HepG2 (cell line): ENCODE measurements around the gene GRM4. TPM values are rescaled to one million over a fixed set of nuclear protein-coding genes. Genes with fewer than 3 reads are reported as not detected.

Experiments used
- ATF7 ChIP-seq, 2 experiments: fragments of 450-650 bp in 1 of 2; sonication (generic) in 1 of 2; formaldehyde crosslinking in 1 of 2; IDR thresholded peaks; 2 replicates each; pipeline versions ENCODE4 v1.4.0 to v1.6.1; 2016 to 2020; ENCODE audit warnings: antibody characterized with exemption in 1 of 2, mild to moderate bottlenecking in 1 of 2, missing genetic modification reagents in 1 of 2
- ELF4 ChIP-seq: sonication (generic); formaldehyde crosslinking; IDR thresholded peaks from 2 replicates; pipeline ENCODE4 v1.5.0; 2020; ENCODE audit warnings: missing genetic modification reagents, mild to moderate bottlenecking, moderate library complexity, borderline replicate concordance
- FOXK2 ChIP-seq: fragments of 450-650 bp; IDR thresholded peaks from 2 replicates; pipeline ENCODE4 v1.6.1; 2016
- HNRNPL ChIP-seq: fragments of 200-400 bp; formaldehyde crosslinking; IDR thresholded peaks from 2 replicates; pipeline ENCODE4 v1.6.1; 2017; ENCODE audit warnings: mild to moderate bottlenecking, low read depth, low read length
- HOXA7 ChIP-seq: sonication (generic); formaldehyde crosslinking; IDR thresholded peaks from 2 replicates; pipeline ENCODE4 v1.8.1; 2022; ENCODE audit warnings: mild to moderate bottlenecking, missing genetic modification reagents, moderate library complexity
- PHB2 ChIP-seq: fragments of 450-650 bp; IDR thresholded peaks from 2 replicates; pipeline ENCODE4 v1.6.1; 2018; ENCODE audit not compliant: partially characterized antibody
- TAF15 ChIP-seq: fragments of 200-400 bp; formaldehyde crosslinking; IDR thresholded peaks from one replicate; pipeline ENCODE4 v1.6.1; 2018; ENCODE audit warnings: mild to moderate bottlenecking, low read depth, low read length; ENCODE audit not compliant: poor library complexity, severe bottlenecking
- TRIM24 ChIP-seq: sonication (generic); formaldehyde crosslinking; IDR thresholded peaks from 2 replicates; pipeline ENCODE4 v1.8.0; 2022; ENCODE audit warnings: mild to moderate bottlenecking, missing genetic modification reagents
- ZFP90 ChIP-seq: sonication (generic); formaldehyde crosslinking; IDR thresholded peaks from 2 replicates; pipeline ENCODE4 v1.8.0; 2022; ENCODE audit warnings: missing genetic modification reagents, mild to moderate bottlenecking, inconsistent platforms, borderline replicate concordance
- ZNF552 ChIP-seq: sonication (generic); formaldehyde crosslinking; IDR thresholded peaks from 2 replicates; pipeline ENCODE4 v1.9.0; 2022; ENCODE audit warnings: missing genetic modification reagents, mild to moderate bottlenecking, borderline replicate concordance
- ZNF646 ChIP-seq: sonication (generic); formaldehyde crosslinking; IDR thresholded peaks from 2 replicates; pipeline ENCODE4 v1.9.0; 2021; ENCODE audit warnings: mild to moderate bottlenecking, missing genetic modification reagents
- ZNF672 ChIP-seq: sonication (generic); formaldehyde crosslinking; IDR thresholded peaks from 2 replicates; pipeline ENCODE4 v1.8.1; 2022; ENCODE audit warnings: missing genetic modification reagents
- polyA plus RNA-seq, 8 experiments: library from polyadenylated mRNA; depleted of rRNA in 3 of 8; stranded (reverse) in 7 of 8; unstranded in 1 of 8; fragments of >200 nt; fragmentation: Illumina TruSeq in 4 of 8; extraction: Trizol in 4 of 8; gene quantifications; 2 replicates each; pipeline versions ENCODE4 v1.2.1 to v1.2.3, GENCODE V29; 2011 to 2016; ENCODE audit warnings: low read depth in 4 of 8, missing spikeins in 1 of 8, mixed read lengths in 1 of 8; ENCODE audit not compliant: insufficient read depth in 1 of 8
- total RNA-seq, 5 experiments: library from RNA; depleted of rRNA; stranded (reverse); fragments of >200 nt; fragmentation: Illumina TruSeq; extraction: Trizol; gene quantifications; 2 replicates each; pipeline ENCODE4 v1.2.3, GENCODE V29; 2016; ENCODE audit warnings: low read depth in 1 of 5

GRM4 gene
- total and polyA plus RNA-seq, 2 of the 13 experiments (the other 11 are each of a cell fraction or from before 2014, with no cell fraction given), result not detected

GRCh38 chr6:34071136-34071883, 74.6 kb downstream of the GRM4 start (continued):
- peak; percentile 4; the same call in 1 of the 2 replicates for TF ChIP-seq FOXK2
- TF ChIP-seq HNRNPL, result no peak
- peak; percentile 92 for TF ChIP-seq ZNF646 (CRISPR knock-in tag)
- TF ChIP-seq ELF4 (CRISPR knock-in tag), result no peak
- 0 out of 2 replicates have a peak, but pooled peaks have one; percentile 53 for TF ChIP-seq ZNF672 (CRISPR knock-in tag)
- no peak for TF ChIP-seq TRIM24 (CRISPR knock-in tag)
- 0 out of 2 replicates have a peak, but pooled peaks have one; percentile 6 for TF ChIP-seq ATF7 (IDR thresholded peaks at IDR 0.05)
- no peak for TF ChIP-seq ATF7 (CRISPR knock-in tag; IDR thresholded peaks at IDR 0.05)
- no peak for TF ChIP-seq ZFP90 (CRISPR knock-in tag)
- TF ChIP-seq PHB2, result no peak
- TF ChIP-seq ZNF552 (CRISPR knock-in tag), result no peak
- no peak for TF ChIP-seq TAF15
- TF ChIP-seq HOXA7 (CRISPR knock-in tag), result peak; percentile 56; the same call in 1 of the 2 replicates
